HG02840 (cell line): ENCODE data around the gene DDX28.

Experiments
- ATAC-seq: cut with Tn5 transposase; IDR thresholded peaks from one replicate; pipeline ENCODE4 v1.9.1; 2021; ENCODE audit warnings: mild to moderate bottlenecking, moderate library complexity, moderate number of reproducible peaks; ENCODE audit not compliant: unreplicated experiment, low FRiP score

The DDX28 gene, protein sequence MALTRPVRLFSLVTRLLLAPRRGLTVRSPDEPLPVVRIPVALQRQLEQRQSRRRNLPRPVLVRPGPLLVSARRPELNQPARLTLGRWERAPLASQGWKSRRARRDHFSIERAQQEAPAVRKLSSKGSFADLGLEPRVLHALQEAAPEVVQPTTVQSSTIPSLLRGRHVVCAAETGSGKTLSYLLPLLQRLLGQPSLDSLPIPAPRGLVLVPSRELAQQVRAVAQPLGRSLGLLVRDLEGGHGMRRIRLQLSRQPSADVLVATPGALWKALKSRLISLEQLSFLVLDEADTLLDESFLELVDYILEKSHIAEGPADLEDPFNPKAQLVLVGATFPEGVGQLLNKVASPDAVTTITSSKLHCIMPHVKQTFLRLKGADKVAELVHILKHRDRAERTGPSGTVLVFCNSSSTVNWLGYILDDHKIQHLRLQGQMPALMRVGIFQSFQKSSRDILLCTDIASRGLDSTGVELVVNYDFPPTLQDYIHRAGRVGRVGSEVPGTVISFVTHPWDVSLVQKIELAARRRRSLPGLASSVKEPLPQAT

DNA sequence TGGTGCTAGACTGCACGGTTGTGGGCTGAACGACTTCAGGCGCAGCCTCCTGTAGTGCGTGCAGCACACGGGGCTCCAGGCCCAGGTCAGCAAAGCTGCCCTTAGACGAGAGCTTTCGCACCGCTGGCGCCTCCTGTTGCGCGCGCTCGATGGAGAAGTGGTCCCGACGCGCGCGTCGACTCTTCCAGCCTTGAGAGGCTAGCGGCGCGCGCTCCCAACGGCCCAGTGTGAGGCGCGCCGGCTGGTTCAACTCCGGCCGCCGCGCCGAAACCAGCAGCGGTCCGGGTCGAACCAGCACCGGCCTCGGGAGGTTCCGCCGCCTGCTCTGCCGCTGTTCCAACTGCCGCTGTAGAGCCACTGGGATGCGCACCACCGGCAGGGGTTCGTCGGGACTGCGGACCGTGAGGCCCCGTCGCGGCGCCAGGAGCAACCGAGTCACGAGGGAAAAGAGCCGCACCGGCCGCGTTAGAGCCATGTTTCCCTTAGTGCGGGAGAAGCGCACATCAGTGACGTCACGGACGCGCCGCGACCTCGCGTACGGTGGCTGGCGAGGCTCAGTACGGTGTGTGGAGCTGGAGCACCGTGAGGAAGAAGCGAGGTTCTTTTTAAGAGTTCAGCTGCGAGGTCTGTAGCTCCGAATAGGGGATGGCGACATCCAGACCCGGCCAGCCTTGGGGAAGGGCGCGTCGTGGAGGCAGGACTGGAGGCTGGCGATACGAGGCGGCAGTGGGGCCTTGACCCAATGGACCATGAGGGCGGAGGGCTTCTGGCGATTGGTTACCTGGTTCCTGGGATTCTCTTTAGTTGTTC is at the start of gene DDX28, which contains the start of gene DUS2:
TSS of gene DDX28 (minus strand) at position 505 of the 810 bp plus-strand sequence. CDS start at position 475, 30 bp downstream.
TSS of gene DUS2 (plus strand) at position 557 of the 810 bp plus-strand sequence. CDS start 14,740 bp downstream, outside the sequence.
- peak; percentile 82 for ATAC-seq

DNA sequence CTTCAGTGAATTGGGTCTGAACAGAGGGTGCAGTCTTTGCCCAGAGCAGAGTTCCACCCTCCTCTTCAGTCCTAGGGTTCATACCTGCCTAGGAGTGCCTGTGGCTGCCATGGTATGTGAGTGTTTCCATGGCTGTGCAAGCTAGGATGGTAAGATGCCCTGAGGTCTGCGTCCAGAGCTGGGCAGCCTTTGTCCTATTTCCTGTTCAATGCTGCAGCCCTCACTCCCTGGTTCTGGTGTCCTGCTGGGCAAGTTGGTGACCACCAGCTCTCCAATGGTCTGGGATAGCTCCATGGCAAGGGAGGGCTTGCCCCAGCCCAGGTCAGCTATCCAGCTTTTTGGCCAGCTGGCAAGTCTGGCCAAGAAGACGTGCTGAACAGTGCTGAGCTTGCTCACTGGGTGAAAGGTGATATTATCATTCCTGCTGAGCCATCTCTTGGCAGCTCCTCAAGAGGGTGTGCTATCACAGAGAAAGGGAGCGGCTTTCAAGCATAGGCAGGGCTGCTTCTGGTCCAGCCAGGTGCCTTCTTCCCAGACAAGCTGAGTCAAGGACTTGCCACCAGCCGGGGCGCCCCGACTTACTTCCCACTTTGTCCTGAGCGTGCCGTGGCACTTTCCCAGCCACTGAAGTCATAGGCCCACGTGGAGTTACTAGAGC is 49.1 kb upstream of the DDX28 start:
- no peak for ATAC-seq

DNA sequence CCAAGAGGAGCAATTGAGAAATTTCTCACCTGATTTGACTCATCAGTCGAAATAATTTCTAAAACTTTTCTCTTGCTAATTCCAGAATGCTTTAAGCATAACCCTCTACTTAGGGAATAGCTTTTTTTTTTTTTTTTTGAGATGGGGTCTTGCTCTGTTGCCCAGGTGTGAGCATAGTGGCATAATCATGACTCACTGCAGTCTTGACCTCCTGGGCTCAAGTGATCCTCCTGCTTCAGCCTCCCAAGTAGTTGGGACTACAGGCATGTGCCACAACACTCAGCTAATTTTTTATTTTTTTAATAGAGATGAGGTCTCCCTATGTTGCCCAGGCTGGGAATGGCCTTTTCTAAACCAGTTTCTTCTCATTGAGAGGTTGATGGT is 48.5 kb upstream of the DDX28 start:
- ATAC-seq: no peak

DNA sequence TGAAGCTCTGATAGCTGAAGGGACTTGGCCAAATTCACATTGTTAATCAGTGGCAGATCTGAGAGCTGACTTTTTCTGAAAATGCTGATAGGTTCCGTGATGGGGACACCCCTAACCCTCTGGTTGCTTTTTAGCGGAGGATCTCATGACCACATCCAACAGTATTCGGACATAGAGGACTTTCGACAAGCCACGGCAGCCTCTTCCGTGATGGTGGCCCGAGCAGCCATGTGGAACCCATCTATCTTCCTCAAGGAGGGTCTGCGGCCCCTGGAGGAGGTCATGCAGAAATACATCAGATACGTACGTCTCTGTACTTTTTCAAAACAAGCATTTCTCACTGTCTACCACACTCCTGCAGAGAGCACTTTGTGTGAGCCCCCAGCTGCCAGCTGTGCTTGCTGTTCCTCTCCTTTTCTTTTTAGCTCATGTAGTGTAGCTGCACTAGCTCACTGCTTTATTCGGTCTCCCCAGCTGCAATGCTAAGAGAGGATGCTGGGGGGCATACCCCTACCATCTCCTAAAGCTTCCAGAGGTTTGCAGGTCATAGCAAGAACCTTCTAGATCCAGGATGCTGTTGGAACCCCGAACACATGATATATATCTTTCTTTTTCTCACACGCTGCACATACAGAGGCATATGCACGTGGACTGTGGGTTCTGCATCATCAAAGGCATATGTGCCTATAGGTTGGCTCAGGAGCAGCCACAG is 47.9 kb upstream of the DDX28 start:
- ATAC-seq: no peak

DNA sequence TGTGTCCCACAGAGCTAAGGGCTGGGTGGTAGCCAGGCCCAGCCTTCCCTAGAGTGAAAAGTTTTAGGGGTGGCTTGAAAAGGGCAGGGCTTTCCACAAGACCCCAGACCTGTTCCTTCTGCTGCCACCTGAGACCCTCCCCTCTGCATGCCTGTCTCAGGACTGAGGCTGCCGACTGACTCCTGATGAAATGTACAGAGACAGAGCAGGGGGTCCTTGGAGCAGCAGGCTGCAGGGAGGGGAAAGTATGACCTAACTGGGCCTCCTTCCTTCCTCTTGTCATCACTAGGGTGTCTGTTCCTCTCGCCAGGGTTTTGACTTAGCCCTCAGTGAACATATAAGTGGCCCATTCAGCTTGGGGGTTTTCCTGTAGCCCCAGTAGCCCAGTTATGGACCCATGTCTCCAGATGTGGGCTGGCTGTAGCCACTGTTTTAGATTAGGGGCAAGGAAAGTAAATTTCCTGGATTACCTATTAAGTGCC is 47.3 kb upstream of the DDX28 start:
- no peak for ATAC-seq

DNA sequence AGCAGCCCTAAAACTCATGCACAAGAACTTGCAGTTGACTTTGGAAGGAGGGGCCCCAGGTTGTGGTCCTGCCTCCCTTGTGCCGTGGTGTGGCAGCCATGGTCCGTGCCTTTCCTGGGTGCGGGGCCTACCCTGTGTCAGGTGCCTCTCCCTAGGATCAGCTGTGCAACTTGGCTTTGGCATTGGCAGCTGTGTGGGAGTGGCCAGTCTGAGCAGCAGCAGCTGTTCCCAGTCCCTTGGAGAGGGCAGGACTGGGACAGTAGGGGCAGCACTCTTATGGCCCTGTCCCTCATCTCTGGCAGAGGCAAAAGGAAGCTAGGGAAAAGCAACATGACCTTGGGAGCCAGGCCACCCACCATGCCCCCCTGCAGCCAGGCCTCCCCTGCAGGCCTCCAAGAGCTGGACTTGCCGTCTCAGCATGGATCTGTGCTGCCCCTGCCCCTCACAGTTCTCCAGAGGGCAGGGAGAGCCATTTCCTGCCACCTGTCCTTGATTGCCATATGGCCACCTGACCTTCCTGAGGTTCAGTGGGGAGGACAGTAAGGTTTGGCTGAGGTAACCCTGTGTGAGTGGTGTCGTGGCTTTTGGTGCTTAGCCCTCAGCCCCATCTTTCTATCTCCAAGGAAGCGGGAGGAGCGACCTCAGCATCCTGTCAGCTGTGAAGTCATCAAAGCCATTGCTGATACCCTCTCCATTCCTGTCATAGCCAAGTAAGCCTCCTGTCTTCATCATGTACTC is 46.6 kb upstream of the DDX28 start:
- no peak for ATAC-seq

DNA sequence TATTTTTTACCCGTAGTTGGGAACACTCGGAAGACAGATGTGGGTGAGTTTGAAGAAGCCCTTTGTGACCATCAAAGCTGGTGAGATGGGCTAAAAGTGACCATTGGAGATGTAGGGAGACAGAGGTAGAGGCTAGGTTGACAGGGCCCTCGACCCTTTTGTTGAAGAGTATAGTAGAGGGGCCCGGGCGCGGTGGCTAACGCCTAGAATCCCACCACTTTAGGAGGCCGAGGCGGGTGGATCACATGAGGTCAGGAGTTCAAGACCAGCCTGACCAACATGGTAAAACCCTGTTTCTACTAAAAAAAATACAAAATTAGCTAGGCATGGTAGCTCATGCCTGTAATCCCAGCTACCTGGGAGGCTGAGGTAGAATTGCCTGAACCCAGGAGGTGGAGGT is 45.9 kb upstream of the DDX28 start:
- no peak for ATAC-seq

DNA sequence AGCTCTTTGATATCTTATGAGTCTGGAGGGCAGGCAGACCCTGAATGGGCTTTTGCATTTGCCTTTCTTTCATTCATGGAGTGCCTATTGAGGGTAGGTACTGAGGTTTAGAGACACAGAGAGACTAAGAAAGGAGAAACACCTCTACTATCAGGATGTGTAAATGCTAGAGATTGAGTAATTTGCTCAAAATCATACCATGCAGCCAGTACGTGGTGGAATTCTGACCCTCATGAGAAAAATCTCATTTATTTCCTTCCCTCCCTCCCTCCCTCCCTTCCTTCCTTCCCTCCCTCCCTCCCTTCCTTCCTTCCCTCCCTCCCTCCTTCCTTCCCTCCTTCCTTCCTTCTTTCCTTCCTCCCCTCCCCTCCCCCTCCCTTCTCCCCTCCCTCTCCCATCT is 43.7 kb upstream of the DDX28 start:
- no peak for ATAC-seq

DNA sequence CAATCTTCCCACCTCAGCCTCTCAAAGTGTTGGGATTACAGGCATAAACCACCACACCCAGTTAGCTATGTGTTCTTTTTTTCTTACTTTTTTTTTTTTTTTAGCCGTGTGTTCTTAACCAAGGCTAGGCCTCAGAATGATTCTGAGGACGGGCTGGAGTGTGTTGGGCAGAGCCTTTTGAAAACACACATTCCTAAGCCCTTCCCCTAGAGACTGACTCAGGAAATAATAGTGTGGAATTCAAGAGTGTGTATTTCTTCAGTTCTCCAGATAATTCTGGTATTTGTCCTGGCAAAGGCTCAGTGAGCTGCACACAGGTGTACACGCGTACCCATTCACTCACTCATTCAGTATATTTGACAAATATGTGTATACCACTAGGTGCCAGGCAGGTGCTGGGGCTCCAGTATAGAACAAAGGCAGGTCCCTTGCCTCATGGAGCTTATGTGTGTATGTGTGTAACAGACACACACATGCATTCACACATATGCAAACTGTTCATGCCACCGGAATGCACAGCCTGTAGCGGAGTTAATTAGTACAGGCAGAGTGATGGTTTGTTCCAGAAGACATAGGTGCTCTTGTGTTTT is 42.8 kb upstream of the DDX28 start:
- ATAC-seq: no peak

DNA sequence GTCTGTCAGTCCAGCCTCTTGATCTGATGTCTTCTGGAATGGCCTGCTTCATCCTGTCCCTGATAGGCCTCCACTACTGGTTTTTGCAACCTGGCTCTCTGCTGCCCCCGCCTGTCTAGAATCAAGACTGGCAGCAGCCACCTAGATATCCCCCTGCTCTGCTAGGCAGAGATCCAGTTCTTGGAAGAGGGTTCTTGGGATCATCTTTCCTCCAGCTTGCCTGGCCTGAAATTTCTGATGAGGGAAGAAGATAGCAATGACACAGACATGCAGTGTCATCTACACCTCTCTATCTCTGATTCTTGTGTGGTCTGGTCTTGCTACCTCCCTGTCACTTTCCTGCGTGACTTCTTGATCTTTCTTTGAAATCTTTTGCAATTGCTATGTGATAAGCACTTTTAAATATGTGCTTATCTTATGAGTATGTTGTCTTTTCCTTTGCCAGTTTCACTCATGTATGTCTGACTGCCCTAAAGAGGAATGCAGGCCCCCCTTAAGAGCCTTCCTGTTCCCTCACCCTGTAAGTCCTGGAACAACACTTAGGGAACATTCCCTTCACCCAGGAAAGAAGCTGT is 41.8 kb upstream of the DDX28 start:
- ATAC-seq: no peak

DNA sequence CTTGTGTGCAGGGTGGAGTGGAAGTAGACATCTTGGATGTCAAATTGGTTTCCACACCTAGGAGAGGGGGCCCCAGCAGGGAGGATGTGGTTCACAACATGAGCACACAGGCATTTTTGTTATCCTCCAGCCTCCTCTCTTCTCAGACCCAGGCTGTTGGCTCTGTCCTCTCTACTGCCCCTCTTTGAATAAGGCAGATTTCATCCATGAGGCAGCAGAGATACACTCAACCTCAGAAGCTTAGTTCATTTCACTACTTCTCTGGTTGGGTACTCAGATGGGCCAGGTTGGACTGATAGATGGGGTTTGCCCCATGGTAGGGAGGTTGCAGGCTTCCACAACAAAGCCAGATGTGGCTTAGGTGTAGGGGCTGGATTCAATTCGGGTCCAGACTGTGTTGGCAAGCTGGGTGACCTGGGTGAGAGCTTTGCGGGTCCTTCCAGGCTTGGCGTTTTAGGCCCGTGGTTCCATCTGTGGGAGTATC is 39.9 kb upstream of the DDX28 start:
- no peak for ATAC-seq

DNA sequence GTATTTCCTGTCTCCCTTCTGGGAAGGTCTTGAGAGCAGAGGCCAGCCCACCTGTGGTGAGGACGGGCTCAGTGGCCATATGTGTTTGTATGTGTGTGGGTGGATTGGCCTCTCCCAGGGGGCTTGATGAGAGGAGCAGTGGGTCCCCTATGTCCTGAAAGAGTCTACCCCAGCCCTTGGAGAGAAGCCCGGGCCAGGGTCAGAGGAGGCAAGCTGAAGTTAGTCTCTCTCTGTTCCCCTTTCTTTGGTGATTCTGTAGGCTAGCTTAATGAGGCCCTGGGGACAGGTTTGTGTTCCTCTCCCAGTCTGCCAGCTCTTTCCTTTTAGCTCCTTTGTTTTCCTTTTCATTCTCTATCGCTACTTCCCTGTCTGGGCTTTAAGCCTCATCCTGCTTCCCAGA is 38.4 kb upstream of the DDX28 start:
- ATAC-seq: no peak

DNA sequence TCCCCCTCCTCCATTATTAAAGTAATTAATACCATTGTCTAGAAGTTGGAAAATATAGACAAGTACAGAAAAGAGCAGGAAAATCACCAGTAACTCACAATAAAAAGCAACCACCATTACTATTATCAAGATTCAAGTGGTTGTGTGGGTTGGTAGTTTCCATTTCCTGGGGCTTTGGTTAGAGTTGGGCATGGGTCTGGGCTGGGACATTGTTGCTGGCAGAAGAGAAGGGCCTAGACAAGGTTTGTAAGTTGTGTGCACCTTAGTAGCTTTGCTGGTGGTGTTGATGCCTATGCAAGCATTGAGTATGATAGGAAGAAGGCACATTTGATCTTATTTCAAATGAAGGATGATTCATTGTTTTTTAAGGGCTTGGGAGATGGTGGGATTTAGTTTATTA is 36.8 kb upstream of the DDX28 start:
- ATAC-seq: no peak

DNA sequence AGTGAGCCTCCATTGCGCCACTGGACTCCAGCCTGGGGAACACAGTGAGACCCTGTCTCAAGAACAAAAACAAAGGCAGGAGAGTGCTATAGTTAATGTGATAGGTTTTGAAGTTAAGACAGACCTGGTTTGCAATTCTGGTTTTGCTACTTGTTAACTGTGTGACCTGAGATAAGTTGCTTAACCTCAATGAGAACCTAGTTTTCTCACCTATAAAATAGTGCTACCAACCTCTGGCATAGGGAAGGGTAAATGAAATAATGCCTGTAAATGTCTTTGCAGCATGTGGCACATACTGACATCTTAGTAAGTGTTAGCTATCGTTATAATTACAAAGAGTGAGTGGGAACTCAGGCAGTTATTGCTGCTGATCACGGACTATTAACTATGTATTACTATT is 32.4 kb upstream of the DDX28 start:
- no peak for ATAC-seq

DNA sequence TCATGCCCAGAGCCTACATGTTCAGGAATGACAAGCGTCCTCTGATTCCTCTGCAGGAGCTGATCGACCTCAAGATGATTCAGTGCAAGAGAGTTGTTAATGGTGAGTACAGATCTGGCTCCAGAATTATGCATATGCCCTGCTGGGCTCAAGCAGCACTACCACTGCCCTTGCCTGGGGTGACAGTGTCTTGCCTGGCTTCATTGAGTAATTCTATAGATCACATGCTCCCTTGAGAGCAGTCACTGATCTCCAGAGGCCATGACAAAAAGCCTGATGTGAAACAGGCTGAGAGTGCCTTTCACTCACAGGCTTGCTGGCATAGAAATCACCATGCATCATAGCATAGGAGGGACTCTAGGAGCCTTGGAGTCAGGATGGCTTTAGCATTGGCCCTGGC is 26.4 kb upstream of the DDX28 start:
- no peak for ATAC-seq

DNA sequence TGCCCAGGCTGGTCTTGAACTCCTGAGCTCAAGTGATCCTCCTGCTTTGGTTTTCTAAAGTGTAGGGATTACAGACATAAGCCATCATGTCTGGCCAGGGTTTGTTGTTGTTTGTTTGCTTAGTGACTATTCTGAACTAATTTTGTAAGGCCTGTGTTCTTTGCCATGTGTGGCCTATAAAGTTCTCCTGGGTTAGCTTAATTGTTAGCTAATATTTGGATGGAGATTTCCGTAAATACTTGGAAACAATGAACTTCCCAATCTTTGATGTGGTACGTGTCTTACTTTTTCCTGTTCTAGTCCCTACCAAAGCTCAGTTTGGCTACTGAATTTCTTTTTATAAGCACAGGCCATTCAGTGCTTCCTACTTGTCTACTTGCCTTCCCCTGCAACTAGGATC is 25.0 kb upstream of the DDX28 start:
- ATAC-seq: no peak

DNA sequence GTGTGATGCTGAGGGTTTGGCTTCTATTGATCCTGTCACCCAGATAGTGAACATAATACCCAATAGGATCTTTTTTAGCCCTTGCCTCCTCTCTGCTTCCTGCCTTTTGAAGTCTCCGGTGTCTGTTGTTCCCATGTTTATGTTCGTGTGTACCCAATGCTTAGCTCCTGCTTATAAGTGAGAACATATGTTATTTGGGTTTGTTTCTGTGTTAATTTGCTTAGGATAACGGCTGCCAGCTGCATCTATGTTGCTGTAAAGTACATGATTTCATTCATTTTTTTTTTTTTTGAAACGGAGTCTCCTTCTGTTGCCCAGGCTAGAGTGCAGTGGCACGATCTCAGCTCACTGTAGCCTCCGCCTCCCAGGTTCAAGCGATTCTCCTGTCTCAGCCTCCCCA is 23.1 kb upstream of the DDX28 start:
- no peak for ATAC-seq

DNA sequence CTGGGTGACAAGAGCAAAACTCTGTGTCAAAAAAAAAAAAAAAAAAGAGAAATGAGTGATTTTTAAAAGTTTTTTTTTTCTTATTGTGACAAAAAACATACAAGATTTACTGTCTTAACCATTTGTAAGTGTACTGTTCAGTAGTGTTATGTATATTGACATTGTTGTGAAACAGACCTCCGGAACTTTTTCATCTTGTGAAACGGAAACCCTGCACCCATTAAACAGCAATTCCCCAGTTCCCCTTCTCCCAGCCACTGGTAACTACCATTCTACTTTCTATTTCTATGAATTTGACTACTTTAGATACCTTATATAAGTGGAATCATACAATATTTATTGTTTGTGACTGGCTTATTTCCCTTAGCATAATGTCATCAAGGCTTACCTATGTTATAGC is 18.8 kb upstream of the DDX28 start:
- ATAC-seq: no peak
